HT-29 (cell line): ENCODE results near the gene SMARCAD1. TPM values are rescaled to one million over a fixed set of nuclear protein-coding genes. Genes with fewer than 3 reads are reported as not detected.

Source experiments
- DNase-seq: peaks from one replicate; pipeline ENCODE4 v3.0.0-alpha.2; 2015; ENCODE audit warnings: low spot score
- total RNA-seq: library from RNA; depleted of rRNA; stranded (reverse); fragments of >200 nt; shearing (Covaris generic); gene quantifications from 2 replicates; pipeline ENCODE4 v1.2.3, GENCODE V29; 2014

SMARCAD1 gene
- total RNA-seq, 1 experiment from 2014 or later = 9.5 TPM

DNA sequence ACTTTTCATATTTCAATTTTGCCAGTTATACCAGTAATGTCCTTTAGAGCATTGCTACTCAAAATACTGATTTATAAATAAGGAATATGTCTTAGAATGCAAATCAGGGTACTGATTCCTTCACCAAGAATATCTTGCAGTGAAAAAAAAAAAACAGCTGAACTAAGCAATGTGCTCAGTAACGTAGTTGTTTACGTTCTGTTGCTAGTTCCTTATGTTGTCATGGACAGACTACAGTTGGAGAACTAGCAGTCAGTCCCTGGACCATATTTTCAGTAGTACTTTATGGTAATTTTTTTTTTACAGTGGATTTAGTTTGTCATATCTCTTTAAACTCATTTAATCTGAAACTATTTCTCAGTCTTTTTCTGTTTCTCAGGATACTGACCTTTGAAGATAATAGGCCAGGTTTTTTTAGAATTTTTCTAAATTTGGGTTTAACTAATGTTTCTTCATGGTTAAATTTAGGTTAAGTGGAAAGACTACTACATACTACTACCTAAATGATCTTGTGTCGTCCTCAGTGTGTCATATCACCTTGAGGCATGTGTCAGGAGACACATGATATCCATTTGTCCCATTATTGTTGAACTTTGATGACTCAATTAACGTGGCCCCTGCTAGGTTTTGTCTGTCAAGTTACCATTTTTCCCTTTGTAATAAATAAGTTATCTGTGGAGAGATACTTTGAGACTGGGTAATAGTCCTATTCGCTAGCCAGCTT is 21.0 kb downstream of the SMARCAD1 start:
- no peak for DNase-seq

- DNase-seq = no peak
Observed at GRCh38 chr4:94232519-94232918, 24.9 kb downstream of the SMARCAD1 start.

DNA sequence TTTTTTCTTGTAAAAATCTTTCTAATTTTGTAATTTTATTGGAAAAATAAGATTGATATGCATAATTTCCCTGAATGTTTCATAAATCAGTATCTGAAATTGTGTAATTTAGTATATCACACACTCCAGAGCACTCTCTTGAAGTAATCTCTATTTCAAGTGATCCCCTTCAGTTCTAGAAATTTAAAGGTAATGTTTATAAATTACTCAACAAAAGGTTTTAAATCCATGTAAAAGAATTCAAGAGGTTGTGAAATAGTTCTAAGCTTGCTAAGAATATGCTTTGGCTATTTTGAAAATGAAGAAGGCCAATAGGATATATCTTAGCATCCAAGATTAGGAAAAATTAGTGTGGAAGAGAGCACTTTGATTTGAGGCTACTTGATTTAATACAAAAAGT is 28.2 kb downstream of the SMARCAD1 start:
- no peak for DNase-seq

- DNase-seq = no peak
Observed at GRCh38 chr4:94237271-94237670, 29.6 kb downstream of the SMARCAD1 start.

DNA sequence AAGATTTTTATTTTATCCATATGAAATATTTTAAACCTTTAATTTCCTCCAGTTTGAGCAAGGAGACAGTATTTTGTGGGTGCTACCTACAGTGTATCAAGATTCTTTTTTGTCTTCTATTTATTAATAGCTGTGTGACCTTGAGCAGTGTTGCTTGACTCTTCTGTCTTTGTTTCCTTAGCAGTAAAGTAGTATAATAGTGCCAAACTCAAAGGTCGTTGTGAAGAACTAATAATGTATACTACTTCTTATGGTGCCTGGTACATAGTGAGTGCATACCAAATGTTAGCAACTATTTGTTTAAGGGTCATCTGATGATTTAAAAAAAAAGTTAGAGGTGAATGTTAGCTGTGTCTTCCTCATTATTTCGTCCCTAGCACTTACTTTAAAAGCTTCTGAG is 30.5 kb downstream of the SMARCAD1 start:
- DNase-seq = no peak

DNA sequence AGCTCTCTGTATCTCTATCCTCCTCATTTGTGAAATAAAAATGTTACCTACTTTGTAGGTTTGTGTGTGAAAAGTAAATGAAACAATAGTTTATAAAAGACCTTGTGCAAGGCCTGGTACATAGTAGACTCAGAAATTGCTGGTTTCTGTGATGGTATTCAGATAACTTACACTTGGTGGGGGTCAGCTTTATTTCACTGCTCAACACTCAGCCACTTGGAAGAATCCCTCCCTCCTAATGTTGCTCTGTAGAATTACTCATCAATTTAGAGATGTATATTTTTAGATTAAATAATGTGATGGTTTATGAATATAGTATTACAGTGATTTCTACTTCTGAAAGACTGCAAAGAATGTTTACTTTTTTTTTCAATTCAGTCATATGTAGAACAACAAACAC is 32.7 kb downstream of the SMARCAD1 start:
- no peak for DNase-seq

GRCh38 chr4:94244087-94244828 is 36.6 kb downstream of the SMARCAD1 start:
- DNase-seq = no peak

DNA sequence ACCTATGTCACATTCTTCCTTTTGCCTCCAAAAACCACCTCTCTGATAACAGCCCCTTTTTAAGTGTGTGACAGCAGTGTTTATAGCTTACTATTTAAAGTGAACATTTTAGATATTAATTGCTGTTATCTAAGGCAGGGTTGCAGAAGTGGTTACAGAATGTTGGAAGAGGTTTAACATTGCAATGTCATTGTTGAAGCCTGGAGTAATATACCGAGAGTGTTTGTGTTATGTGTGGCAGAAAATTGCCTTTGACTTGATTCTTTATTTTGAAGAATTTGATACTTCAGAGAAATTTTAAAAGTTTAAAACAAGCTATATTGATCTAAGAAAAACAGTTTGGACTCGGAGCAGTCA is 37.1 kb downstream of the SMARCAD1 start:
- DNase-seq = no peak

DNA sequence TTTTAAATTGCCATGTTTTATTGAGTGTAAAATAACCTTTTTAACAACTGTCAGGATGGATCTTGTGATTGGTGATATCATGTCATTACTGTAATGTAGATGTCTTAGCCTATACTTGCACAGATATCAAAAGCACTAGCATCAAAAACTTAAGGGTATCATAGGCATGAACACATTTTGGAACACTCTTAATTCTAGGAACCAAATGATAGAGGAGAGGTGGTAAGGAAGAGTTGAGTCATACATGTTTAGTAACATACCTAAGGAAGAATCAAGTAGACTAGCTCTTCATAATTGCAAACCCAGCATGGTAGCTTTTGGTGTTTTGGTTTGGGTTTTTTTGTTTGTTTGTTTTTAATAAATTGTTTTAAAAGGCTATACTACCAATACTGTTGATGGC is 43.4 kb downstream of the SMARCAD1 start:
- no peak for DNase-seq

DNA sequence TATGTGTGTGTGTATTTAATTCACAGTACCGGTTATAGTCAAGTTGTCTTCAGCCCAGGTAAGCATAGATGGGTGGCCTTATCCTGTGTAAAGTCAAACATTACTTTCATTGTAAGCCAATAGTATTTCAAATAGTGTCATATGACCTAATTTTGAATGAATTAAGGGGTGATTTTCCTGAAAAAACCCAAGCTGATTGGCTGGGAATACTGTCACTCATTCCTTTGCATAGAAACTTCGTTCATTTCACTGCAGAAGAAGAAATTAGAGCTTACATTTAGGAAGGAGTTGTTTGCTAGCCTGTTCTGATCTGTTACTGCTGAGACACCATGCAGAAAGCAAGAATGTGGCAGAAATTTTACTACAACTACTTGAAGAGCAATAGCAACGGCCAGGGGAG is 45.4 kb downstream of the SMARCAD1 start:
- DNase-seq = no peak

GRCh38 chr4:94256144-94256783 is 48.6 kb downstream of the SMARCAD1 start:
- DNase-seq = no peak

DNA sequence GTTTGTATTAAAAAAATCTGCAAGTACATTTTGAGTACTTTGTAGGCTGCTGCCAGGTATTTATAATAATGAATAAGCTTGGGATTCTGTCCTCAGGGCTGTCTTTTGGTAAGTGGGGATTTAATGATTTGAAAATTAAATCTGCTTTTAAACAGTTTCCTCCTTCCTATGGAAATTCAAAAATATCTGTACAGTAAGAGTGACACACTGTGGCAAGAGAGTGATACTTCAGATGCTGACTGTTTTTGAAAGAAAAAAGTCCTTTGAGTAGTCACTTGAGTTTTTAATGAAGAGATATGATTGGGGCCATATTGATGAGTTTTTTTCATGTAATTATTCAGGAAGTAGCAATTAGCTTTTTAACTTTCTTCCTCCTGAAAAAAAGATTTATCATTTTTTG is 49.2 kb downstream of the SMARCAD1 start:
- peak; percentile 38 for DNase-seq

GRCh38 chr4:94262163-94263016 is 54.7 kb downstream of the SMARCAD1 start:
- no peak for DNase-seq

GRCh38 chr4:94267037-94267436 is 59.4 kb downstream of the SMARCAD1 start:
- no peak for DNase-seq

DNA sequence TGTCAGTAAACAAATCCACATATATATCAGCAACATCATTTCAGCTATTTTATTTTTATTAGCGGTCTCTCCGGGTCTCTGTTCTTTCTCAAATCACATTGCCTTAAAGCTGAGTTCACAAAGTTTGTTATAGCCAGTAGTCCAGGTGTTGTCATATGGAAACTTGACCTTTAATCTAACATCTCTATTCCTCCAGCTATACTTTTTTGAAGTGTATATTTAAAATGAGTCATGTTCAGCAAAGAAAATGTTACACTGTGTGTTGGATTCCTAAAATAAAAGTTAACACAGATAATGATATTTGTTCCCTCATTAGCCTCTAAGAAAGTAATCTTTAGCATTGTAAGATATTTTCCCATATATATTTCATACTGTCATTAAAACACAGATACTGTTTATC is 63.6 kb downstream of the SMARCAD1 start:
- no peak for DNase-seq

- DNase-seq = no peak
Observed at GRCh38 chr4:94274912-94275311, 67.2 kb downstream of the SMARCAD1 start.

DNA sequence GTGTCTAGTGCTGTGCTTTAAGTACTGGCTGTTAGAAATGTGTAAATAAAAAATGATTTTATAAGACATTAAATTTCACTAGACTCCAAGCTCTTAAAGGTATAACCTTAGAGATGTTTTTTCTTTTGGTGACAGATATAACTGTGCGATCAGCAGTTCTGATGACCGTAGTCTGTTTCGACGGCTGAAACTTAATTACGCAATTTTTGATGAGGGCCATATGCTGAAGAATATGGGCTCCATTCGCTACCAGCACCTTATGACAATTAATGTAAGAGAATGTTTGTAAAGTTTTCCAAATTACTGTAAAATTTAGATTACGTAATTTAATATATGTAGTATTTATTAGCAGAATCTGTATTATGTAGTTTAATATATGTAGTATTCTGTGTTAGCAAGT is 68.5 kb downstream of the SMARCAD1 start:
- no peak for DNase-seq

- no peak for DNase-seq
Observed at GRCh38 chr4:94277534-94277933, 69.9 kb downstream of the SMARCAD1 start.

GRCh38 chr4:94278781-94279180 is 71.1 kb downstream of the SMARCAD1 start:
- no peak for DNase-seq

GRCh38 chr4:94284889-94285288 is 77.2 kb downstream of the SMARCAD1 start:
- no peak for DNase-seq

GRCh38 chr4:94285666-94286065 is 78.0 kb downstream of the SMARCAD1 start:
- DNase-seq = peak; percentile 8

GRCh38 chr4:94290245-94290644 is 82.6 kb downstream of the SMARCAD1 start:
- no peak for DNase-seq
